Activated T-cell treated with anti-CD3 and anti-CD28 coated beads, Interleukin-2, amount 50 U/mL, for 4 hours (primary cell): ENCODE results near the gene ANG. TPM values are rescaled to one million over a fixed set of nuclear protein-coding genes. Genes with fewer than 3 reads are reported as not detected.
"Not testable (repeated sequence)": the region's sequence is repeated elsewhere in the genome, so short reads cannot be mapped to it uniquely, and the experiment has no call there.

ENCODE experiments used
- ATAC-seq, 2 donors: fragments of 200-7000 bp; cut with Tn5 transposase; one replicate each; pipeline ENCODE4 v1.10.0; 2021
- DNase-seq: peaks from one replicate; pipeline ENCODE4 v3.0.0-alpha.2; 2020
- H3K27me3 Mint-ChIP-seq: one replicate; pipeline ENCODE4 v1.8.0; 2021; ENCODE audit warnings: low read depth, mixed read lengths
- H3K36me3 Mint-ChIP-seq: one replicate; pipeline ENCODE4 v1.8.0; 2022; ENCODE audit warnings: mixed read lengths; ENCODE audit not compliant: insufficient read depth
- H3K4me1 Mint-ChIP-seq: one replicate; pipeline ENCODE4 v1.8.0; 2021; ENCODE audit warnings: low read depth, mixed read lengths
- H3K4me3 Mint-ChIP-seq: one replicate; pipeline ENCODE4 v1.8.0; 2021; ENCODE audit warnings: mild to moderate bottlenecking, moderate library complexity, mixed read lengths
- H3K9me3 Mint-ChIP-seq: one replicate; pipeline ENCODE4 v1.8.0; 2021; ENCODE audit warnings: mixed read lengths
- total RNA-seq, 3 donors: library from RNA; stranded (reverse); gene quantifications; one replicate each; pipeline ENCODE4 v1.2.1, GENCODE V29; 2021

The ANG gene
- total RNA-seq, 3 donors from 2014 or later, result 0.19 TPM; not detected in 2

DNA sequence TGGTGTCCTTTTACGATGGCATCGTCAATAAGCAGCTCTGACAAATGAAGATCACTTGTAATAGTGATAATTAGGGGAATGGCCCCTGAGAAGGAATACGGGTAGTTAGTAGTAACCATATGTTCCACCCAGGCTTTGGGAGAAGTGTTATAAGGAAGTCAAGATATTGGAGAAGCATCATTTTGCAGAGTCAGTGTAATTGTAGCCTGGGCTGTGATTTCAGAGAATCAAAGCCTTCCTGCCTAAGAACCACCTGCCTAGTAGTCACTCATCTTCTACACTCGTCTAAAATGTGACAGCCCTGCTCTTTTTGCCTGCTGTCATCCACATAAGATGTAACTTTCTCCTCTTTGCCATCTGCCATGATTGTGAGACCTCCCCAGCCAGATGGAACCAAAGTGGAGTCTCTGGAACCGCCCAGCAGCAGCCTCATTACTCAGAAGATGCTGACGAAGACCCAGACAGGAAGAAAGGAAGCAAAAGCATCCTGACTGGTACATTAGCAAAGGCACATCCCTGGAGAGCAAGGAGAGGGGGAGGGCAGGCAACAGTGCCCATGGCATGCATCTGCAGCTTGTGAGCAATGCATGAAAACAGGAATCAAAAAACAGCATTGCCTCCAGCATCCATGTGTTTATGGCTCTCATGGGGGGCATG, 44.5 kb downstream of the ANG start:
- Mint-ChIP-seq H3K36me3 (no peaks in the 10 kb centered on the region), H3K9me3 (no peaks in the 10 kb centered on the region), H3K4me3 (no peak overlapping the region), H3K4me1 (no peaks in the 10 kb centered on the region), H3K27me3 (peaks cover 4% of the 10 kb centered on the region)
- DNase-seq (no peak), ATAC-seq (no peak)

DNA sequence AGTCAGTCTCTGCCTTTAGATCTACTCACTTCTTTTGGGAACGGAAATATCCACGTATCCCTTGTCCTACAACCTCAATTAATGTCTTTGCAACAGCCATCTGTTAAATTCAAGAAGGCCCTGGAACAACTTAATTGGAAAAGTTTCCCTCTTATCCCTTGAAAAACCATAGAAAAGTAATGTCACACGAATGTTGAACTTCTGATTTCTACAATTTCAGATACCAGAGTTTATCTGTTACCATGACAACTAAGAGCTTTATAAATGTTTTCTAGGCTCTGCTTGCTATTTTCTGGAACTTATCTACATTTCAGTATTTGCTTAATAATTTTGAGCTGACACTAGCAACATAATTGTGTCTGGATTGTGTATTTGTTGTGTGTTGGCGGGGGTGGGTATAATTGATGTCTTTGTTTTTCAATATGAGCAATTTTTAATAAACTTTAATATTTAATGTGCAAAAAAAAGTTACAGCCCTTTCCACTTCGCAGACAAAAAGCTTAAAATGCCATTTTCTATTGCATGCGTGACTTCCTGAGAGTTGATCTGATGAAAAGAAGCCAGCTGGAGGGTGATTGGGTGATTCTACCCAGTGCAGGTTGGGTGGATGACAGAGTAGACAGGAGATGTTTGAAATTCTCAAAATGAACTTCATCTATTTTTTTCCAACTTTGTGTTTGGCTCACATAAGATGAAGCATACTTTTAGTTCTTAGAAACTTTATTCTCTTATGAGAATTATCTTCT, 45.3 kb downstream of the ANG start:
- Mint-ChIP-seq H3K9me3 (no peaks in the 10 kb centered on the region), H3K27me3 (peaks cover 4% of the 10 kb centered on the region), H3K4me1 (no peaks in the 10 kb centered on the region), H3K4me3 (no peak overlapping the region), H3K36me3 (no peaks in the 10 kb centered on the region)
- ATAC-seq, result no peak
- no peak for DNase-seq

DNA sequence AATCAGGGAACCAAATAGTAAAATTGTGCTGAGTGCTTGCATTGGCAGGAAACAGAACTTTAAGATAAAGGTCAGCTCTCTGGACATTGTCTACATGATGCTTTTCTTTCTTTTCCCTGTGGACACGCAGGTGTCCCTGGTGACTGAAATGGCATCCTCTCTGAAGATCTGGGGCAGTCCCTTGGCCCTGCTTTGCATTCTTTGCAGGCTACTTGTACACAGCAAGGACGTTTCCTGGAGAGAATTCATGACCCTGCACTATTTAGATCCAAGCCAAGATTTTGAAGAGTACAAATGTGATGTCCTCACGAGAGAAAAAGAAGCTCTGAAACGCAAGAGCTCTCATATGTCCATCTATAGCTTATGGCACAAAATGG, 45.9 kb downstream of the ANG start:
- DNase-seq (no peak), ATAC-seq (no peak)
- H3K36me3 Mint-ChIP-seq, result no peaks in the 10 kb centered on the region
- no peaks in the 10 kb centered on the region for H3K9me3 Mint-ChIP-seq
- no peak overlapping the region for H3K4me3 Mint-ChIP-seq
- H3K27me3 Mint-ChIP-seq, result no peaks in the 10 kb centered on the region
- H3K4me1 Mint-ChIP-seq, result no peaks in the 10 kb centered on the region

DNA sequence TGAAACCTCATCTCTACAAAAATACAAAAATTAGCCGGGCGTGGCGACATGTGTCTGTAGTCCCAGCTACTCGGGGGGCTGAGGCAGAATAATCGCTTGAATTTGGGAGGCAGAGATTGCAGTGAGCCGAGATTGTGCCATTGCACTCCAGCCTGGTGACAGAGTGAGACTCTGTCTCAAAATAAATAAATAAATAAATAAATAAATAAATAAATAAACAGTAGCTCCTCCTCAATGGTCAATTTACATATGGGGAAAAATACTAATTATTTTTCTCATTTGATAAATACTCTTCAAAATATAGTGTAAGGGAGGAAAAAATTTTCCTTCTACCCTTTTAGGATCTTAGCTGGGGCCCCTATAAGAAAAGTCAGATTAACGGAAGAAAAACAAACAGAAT, 49.7 kb downstream of the ANG start:
- not testable (repeated sequence) for H3K4me1 Mint-ChIP-seq

DNA sequence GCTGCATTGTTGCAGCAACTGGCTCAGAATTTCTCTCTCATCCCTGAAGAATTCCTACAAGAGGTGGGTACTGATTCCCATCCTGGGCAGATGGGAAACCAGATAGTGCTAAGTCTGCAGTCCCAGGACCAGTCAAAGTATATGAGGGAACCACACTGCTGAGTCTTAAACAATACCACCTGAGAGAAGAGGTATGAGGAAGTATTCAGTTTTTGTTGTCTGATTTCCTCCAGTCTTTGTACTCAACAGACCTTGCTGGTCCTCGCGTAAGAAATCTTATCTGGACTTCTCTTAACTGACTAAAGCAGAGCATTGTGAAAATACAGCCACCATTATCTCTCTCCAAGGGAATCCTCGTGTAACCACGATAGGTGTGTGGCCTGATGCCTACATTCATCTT, 53.6 kb downstream of the ANG start:
- H3K36me3 Mint-ChIP-seq, result no peaks in the 10 kb centered on the region
- H3K4me1 Mint-ChIP-seq, result no peaks in the 10 kb centered on the region
- DNase-seq (no peak), ATAC-seq (no peak)
- no peaks in the 10 kb centered on the region for H3K9me3 Mint-ChIP-seq
- no peaks in the 10 kb centered on the region for H3K27me3 Mint-ChIP-seq
- H3K4me3 Mint-ChIP-seq, result no peak overlapping the region

More for the DNA sequence above, 49.7 kb downstream of the ANG start:
- H3K4me3 Mint-ChIP-seq, DNase-seq, H3K27me3 Mint-ChIP-seq, ATAC-seq, H3K9me3 Mint-ChIP-seq, H3K36me3 Mint-ChIP-seq: not testable (repeated sequence)

DNA sequence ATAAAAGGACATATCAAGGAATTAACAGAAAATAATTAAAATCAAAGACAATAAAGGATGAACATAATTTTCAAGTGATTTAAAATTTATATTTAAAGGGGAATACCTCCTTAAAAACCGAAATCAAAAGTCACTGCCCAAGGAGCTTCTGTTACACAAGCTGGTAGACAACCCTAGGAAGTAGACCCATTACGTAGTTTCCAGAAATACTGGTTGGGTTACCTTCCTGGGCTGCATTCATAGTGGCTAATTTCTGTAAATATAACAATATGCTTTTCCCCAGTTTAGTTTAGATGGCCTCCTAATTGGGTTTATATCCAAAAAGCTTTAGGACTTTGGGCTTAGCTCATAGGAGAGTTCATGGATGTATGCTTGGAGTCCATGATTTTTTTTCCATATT, 55.0 kb downstream of the ANG start:
- Mint-ChIP-seq H3K36me3 (no peaks in the 10 kb centered on the region), H3K4me3 (no peak overlapping the region), H3K9me3 (no peaks in the 10 kb centered on the region), H3K27me3 (peaks cover 4% of the 10 kb centered on the region), H3K4me1 (no peaks in the 10 kb centered on the region)
- DNase-seq (no peak), ATAC-seq (no peak)

Other genes starting within 250 kb of the ANG start
- 10 to 100 TPM; 73.4 to 86.5 (median 75.4) TPM for gene OSGEP, start 234.0 kb upstream of the ANG start, total RNA-seq
- gene APEX1, start 233.5 kb upstream of the ANG start, total RNA-seq, result 100 to 1,000 TPM; 265 to 309 (median 300) TPM
- 10 to 100 TPM; 33.6 to 43.4 (median 39.9) TPM for gene PIP4P1, start 227.3 kb upstream of the ANG start, total RNA-seq
- 100 to 1,000 TPM; 198 to 236 (median 221) TPM for gene PNP, start 219.4 kb upstream of the ANG start, total RNA-seq
- gene RNASE10, start 183.2 kb upstream of the ANG start, total RNA-seq, result under 1 TPM in 2 of 3 donors, not detected in 1; 0.16 to 0.30 TPM
- not detected for gene RNASE9, start 127.7 kb upstream of the ANG start, total RNA-seq
- not detected for gene RNASE11, start 100.8 kb upstream of the ANG start, total RNA-seq
- gene RNASE12, start 97.4 kb upstream of the ANG start, total RNA-seq, result not detected
- not detected for gene OR6S1, start 47.1 kb upstream of the ANG start, total RNA-seq
- under 1 TPM; 0.08 to 0.18 (median 0.15) TPM for gene RNASE4, start 4.2 kb upstream of the ANG start, total RNA-seq
- not detected for gene EDDM3A, start 57.1 kb downstream of the ANG start, total RNA-seq
- not detected for gene EDDM3B, start 79.6 kb downstream of the ANG start, total RNA-seq
- gene RNASE6, start 92.5 kb downstream of the ANG start, total RNA-seq, result under 1 TPM in 2 of 3 donors, not detected in 1; 0.18 to 0.43 TPM
- gene RNASE1, start 114.1 kb downstream of the ANG start, total RNA-seq, result under 1 TPM; 0.40 to 0.78 (median 0.63) TPM
- gene RNASE3, start 202.6 kb downstream of the ANG start, total RNA-seq, result not detected